GM23338 (cell line): ENCODE measurements around the gene ADGRL3. TPM values are rescaled to one million over a fixed set of nuclear protein-coding genes. Genes with fewer than 3 reads are reported as not detected.

ENCODE experiments used
- ATAC-seq: fragments of 200-7000 bp; cut with Tn5 transposase; 3 replicates; pipeline ENCODE4 v1.9.1; 2020
- DNase-seq: peaks from one replicate; pipeline ENCODE4 v3.0.0-alpha.2; 2015; ENCODE audit warnings: low spot score
- H2AFZ ChIP-seq: fragments of 200-600 bp; sonication (generic); 2 replicates; pipeline ENCODE4 v1.8.0; 2016; ENCODE audit warnings: antibody characterized with exemption, mild to moderate bottlenecking, moderate library complexity
- H3F3A ChIP-seq: fragments of 200-600 bp; sonication (generic); replicated peaks from 2 replicates; pipeline ENCODE4 v1.8.0; 2017; ENCODE audit warnings: antibody characterized with exemption, mixed run types, low read depth
- H3K27ac ChIP-seq: fragments of 200-600 bp; sonication (generic); 2 replicates; pipeline ENCODE4 v1.6.1; 2016; ENCODE audit warnings: low read depth
- H3K27me3 ChIP-seq: fragments of 200-600 bp; sonication (generic); 2 replicates; pipeline ENCODE4 v1.8.0; 2016; ENCODE audit warnings: mild to moderate bottlenecking, mixed run types, moderate library complexity; ENCODE audit not compliant: insufficient read depth
- H3K36me3 ChIP-seq: fragments of 200-600 bp; sonication (generic); 2 replicates; pipeline ENCODE4 v1.8.0; 2016; ENCODE audit warnings: mild to moderate bottlenecking; ENCODE audit not compliant: insufficient read depth
- H3K4me1 ChIP-seq: fragments of 200-600 bp; sonication (generic); 2 replicates; pipeline ENCODE4 v1.8.0; 2016; ENCODE audit warnings: mild to moderate bottlenecking, moderate library complexity; ENCODE audit not compliant: insufficient read depth
- H3K4me2 ChIP-seq: fragments of 200-600 bp; sonication (generic); 2 replicates; pipeline ENCODE4 v1.7.1; 2017; ENCODE audit warnings: mixed run types
- H3K4me3 ChIP-seq: fragments of 200-600 bp; sonication (generic); 2 replicates; pipeline ENCODE4 v1.6.1; 2016; ENCODE audit warnings: mixed run types
- H3K79me2 ChIP-seq: fragments of 200-600 bp; sonication (generic); replicated peaks from 2 replicates; pipeline ENCODE4 v1.8.0; 2017; ENCODE audit warnings: mild to moderate bottlenecking; ENCODE audit not compliant: insufficient read depth
- H3K9me2 ChIP-seq: fragments of 200-600 bp; sonication (generic); 2 replicates; pipeline ENCODE4 v1.8.0; 2017; ENCODE audit not compliant: insufficient read depth
- H4K20me1 ChIP-seq: fragments of 200-600 bp; sonication (generic); replicated peaks from 2 replicates; pipeline ENCODE4 v1.8.0; 2017; ENCODE audit warnings: mild to moderate bottlenecking; ENCODE audit not compliant: insufficient read depth
- H3K27ac Mint-ChIP-seq: 2 replicates; pipeline ENCODE4 v1.8.0; 2020; ENCODE audit warnings: inconsistent platforms, mild to moderate bottlenecking, moderate library complexity, mixed read lengths
- H3K27me3 Mint-ChIP-seq: 3 replicates; pipeline ENCODE4 v1.8.0; 2022; ENCODE audit warnings: low read depth, mild to moderate bottlenecking, moderate library complexity, mixed read lengths, inconsistent platforms; ENCODE audit not compliant: insufficient read depth, poor library complexity
- H3K36me3 Mint-ChIP-seq: 3 replicates; pipeline ENCODE4 v1.8.0; 2021; ENCODE audit warnings: low read depth, mild to moderate bottlenecking, inconsistent platforms, moderate library complexity, mixed read lengths
- H3K4me1 Mint-ChIP-seq: 3 replicates; pipeline ENCODE4 v1.8.0; 2020; ENCODE audit warnings: mild to moderate bottlenecking, inconsistent platforms, mixed read lengths
- H3K4me3 Mint-ChIP-seq: 3 replicates; pipeline ENCODE4 v1.8.0; 2021; ENCODE audit warnings: moderate library complexity, mild to moderate bottlenecking, inconsistent platforms, mixed read lengths
- H3K9me3 Mint-ChIP-seq: 3 replicates; pipeline ENCODE4 v1.8.0; 2020; ENCODE audit warnings: moderate library complexity, mild to moderate bottlenecking, inconsistent platforms, mixed read lengths
- CREB1 ChIP-seq: fragments of 250-450 bp; sonication (Bioruptor Pico); IDR thresholded peaks from 2 replicates; pipeline ENCODE4 v1.5.0; 2020; ENCODE audit warnings: low read depth, mild to moderate bottlenecking, moderate library complexity
- EZH2 ChIP-seq: fragments of 200-600 bp; sonication (generic); IDR thresholded peaks from one replicate; pipeline ENCODE4 v1.8.0; 2017; ENCODE audit warnings: antibody characterized with exemption, mild to moderate bottlenecking, low read depth; ENCODE audit not compliant: unreplicated experiment
- EZH2phosphoT487 ChIP-seq: fragments of 200-600 bp; sonication (generic); IDR thresholded peaks from one replicate; pipeline ENCODE4 v1.8.1; 2018; ENCODE audit warnings: antibody characterized with exemption; ENCODE audit not compliant: unreplicated experiment
- JUNB ChIP-seq: IDR thresholded peaks from one replicate; pipeline ENCODE4 v1.6.1; 2016; ENCODE audit warnings: antibody characterized with exemption; ENCODE audit not compliant: unreplicated experiment
- POLR2AphosphoS5 ChIP-seq: IDR thresholded peaks from 2 replicates; pipeline ENCODE4 v1.6.1; 2016; ENCODE audit warnings: antibody characterized with exemption, low read depth
- REST ChIP-seq: IDR thresholded peaks from one replicate; pipeline ENCODE4 v1.6.1; 2018; ENCODE audit warnings: antibody characterized with exemption; ENCODE audit not compliant: unreplicated experiment
- STAT1 ChIP-seq: IDR thresholded peaks from one replicate; pipeline ENCODE4 v1.6.1; 2016; ENCODE audit warnings: antibody characterized with exemption; ENCODE audit not compliant: unreplicated experiment
- ZNF462 ChIP-seq: fragments of 250-450 bp; sonication (Bioruptor Pico); IDR thresholded peaks from 2 replicates; pipeline ENCODE4 v1.5.0; 2020; ENCODE audit warnings: mild to moderate bottlenecking, moderate library complexity
- polyA plus RNA-seq: library from polyadenylated mRNA; unstranded; fragments of >200 nt; fragmentation: Nextera tagmentation; extraction: Ambion mirVana; gene quantifications from 2 replicates; pipeline ENCODE4 v1.2.1, GENCODE V29; 2016
- total RNA-seq: library from RNA; depleted of rRNA; stranded (reverse); fragments of >200 nt; shearing (Covaris generic); gene quantifications from 2 replicates; pipeline ENCODE4 v1.2.3, GENCODE V29; 2014

ADGRL3 gene
- total and polyA plus RNA-seq, 2 experiments from 2014 or later, result 9.7 to 16.5 TPM

- no peak for TF ChIP-seq REST
- no peak for TF ChIP-seq CREB1 (CRISPR knock-in tag)
- no peak for TF ChIP-seq JUNB
- TF ChIP-seq ZNF462, result no peak
These were observed 828.6 kb downstream of the ADGRL3 start (continued) for GRCh38 chr4:62028745-62029144.

GRCh38 chr4:62030958-62031357 lies 830.8 kb downstream of the ADGRL3 start:
- Histone ChIP-seq H3F3A (no peaks in the 10 kb centered on the region), H3K79me2 (no peaks in the 10 kb centered on the region), H3K27me3 (no peaks in the 10 kb centered on the region), H3K36me3 (no peaks in the 10 kb centered on the region), H4K20me1 (no peaks in the 10 kb centered on the region), H3K4me2 (no peak overlapping the region), H3K4me1 (no peaks in the 10 kb centered on the region), H2AFZ (no peak overlapping the region), H3K4me3 (no peak overlapping the region), H3K27ac (no peak overlapping the region), H3K9me2 (no peaks in the 10 kb centered on the region)
- no peaks in the 10 kb centered on the region for H3K36me3 Mint-ChIP-seq
- H3K27ac Mint-ChIP-seq, result no peak overlapping the region
- no peak overlapping the region for H3K4me3 Mint-ChIP-seq
- no peaks in the 10 kb centered on the region for H3K4me1 Mint-ChIP-seq
- ATAC-seq, result no peak
- no peaks in the 10 kb centered on the region for H3K27me3 Mint-ChIP-seq
- no peak for DNase-seq
- no peaks in the 10 kb centered on the region for H3K9me3 Mint-ChIP-seq
- no peak for TF ChIP-seq EZH2phosphoT487
- no peak for TF ChIP-seq JUNB
- TF ChIP-seq POLR2AphosphoS5, result no peak
- TF ChIP-seq EZH2, result no peak
- TF ChIP-seq STAT1, result no peak
